ENCODE measurements around the gene HEATR1. TPM values are rescaled to one million over a fixed set of nuclear protein-coding genes. Genes with fewer than 3 reads are reported as not detected.
"Not testable (repeated sequence)": the region's sequence is repeated elsewhere in the genome, so short reads cannot be mapped to it uniquely, and the experiment has no call there.

The HEATR1 gene
- total and polyA plus RNA-seq, 2 donors (not counting 1 experiment from before 2014, with no cell fraction given): 6.1 to 50.6 TPM

- Histone ChIP-seq H3K27ac (ENCODE audit: low read length in 2 of 2) (no peak overlapping the region), H3K27me3 (replicated peaks in 1 of 4; ENCODE audit: control extremely low read depth in 1 of 4, control insufficient read depth in 3 of 4, insufficient read depth in 4 of 4, low read length in 3 of 4) (no peaks in the 10 kb centered on the region), H3K4me2 (replicated peaks; ENCODE audit: low read depth, low read length, poor library complexity, severe bottlenecking) (no peak overlapping the region), H4K20me1 (ENCODE audit: control insufficient read depth, insufficient read depth, low read length, poor library complexity, severe bottlenecking) (no peaks in the 10 kb centered on the region), H3K36me3 (replicated peaks in 1 of 2; ENCODE audit: control extremely low read depth in 1 of 2, control insufficient read depth in 1 of 2, extremely low read depth in 1 of 2, insufficient read depth in 2 of 2, low read length in 1 of 2) (no peaks in the 10 kb centered on the region), H3K9ac (ENCODE audit: low read length) (no peak overlapping the region), H3K4me3 (ENCODE audit: control extremely low read depth in 1 of 5, extremely low read depth in 1 of 5, insufficient read depth in 1 of 5, low read depth in 2 of 5, low read length in 4 of 5) (no peak overlapping the region), H3K9me3 (ENCODE audit: control extremely low read depth in 1 of 3, control insufficient read depth in 2 of 3, insufficient read depth in 1 of 3, low read length in 2 of 3) (no peaks in the 10 kb centered on the region), H2AFZ (ENCODE audit: insufficient read depth, low read depth, low read length, poor library complexity, severe bottlenecking) (no peak overlapping the region), H3K4me1 (ENCODE audit: control insufficient read depth in 2 of 2, insufficient read depth in 2 of 2, low read length in 2 of 2) (peaks cover 9 to 12% of the 10 kb centered on the region in 2 donors), H3K79me2 (ENCODE audit: control insufficient read depth, insufficient read depth, low read length) (no peaks in the 10 kb centered on the region)
- no peak for TF ChIP-seq EZH2 (IDR thresholded peaks at IDR 0.05; ENCODE audit: borderline replicate concordance, insufficient read depth, low read depth, low read length, poor library complexity, severe bottlenecking)
- TF ChIP-seq, protein P1, sequence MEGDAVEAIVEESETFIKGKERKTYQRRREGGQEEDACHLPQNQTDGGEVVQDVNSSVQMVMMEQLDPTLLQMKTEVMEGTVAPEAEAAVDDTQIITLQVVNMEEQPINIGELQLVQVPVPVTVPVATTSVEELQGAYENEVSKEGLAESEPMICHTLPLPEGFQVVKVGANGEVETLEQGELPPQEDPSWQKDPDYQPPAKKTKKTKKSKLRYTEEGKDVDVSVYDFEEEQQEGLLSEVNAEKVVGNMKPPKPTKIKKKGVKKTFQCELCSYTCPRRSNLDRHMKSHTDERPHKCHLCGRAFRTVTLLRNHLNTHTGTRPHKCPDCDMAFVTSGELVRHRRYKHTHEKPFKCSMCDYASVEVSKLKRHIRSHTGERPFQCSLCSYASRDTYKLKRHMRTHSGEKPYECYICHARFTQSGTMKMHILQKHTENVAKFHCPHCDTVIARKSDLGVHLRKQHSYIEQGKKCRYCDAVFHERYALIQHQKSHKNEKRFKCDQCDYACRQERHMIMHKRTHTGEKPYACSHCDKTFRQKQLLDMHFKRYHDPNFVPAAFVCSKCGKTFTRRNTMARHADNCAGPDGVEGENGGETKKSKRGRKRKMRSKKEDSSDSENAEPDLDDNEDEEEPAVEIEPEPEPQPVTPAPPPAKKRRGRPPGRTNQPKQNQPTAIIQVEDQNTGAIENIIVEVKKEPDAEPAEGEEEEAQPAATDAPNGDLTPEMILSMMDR (IDR thresholded peaks at IDR 0.05): no peak
- 98% methylated on average over 4 of the region's 5 CpGs for WGBS (ENCODE audit: insufficient coverage)
- CTCF ChIA-PET: interaction anchor here (0.7 to 1.2 kb wide), 2 partner anchors 370 to 594 kb away, joined by 3 read pairs; no protein-coding TSS in a partner anchor
- intact Hi-C loops (cut with micrococcal nuclease): no loop called here
- DNase-seq (no peak), ATAC-seq (ENCODE audit: low read depth) (no peak)
- Mint-ChIP-seq H3K27ac (no peak overlapping the region), H3K4me1 (peaks cover 21% of the 10 kb centered on the region), H3K27me3 (no peaks in the 10 kb centered on the region), H3K4me3 (no peak overlapping the region), H3K9me3 (ENCODE audit: insufficient read depth) (no peaks in the 10 kb centered on the region)
- POLR2A ChIA-PET: no interaction called here
These were observed 97.2 kb downstream of the HEATR1 start for GRCh38 chr1:236507022-236507700.

DNA sequence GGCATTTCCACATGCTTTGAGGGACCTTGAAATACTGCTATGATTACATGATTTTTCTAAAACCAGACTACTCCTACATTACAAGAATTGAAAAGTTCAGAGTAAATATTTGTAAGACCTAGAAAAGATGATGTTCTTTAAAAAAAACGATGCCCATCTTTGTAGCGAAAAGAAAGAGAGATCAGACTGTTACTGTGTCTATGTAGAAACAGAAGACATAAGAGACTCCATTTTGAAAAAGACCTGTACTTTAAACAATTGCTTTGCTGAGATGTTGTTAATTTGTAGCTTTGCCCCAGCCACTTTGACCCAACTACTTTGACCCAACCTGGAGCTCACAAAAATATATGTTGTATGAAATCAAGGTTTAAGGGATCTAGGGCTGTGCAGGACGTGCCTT, 100.0 kb downstream of the HEATR1 start:
- CTCF ChIA-PET: interaction anchor here (0.9 kb wide), 1 partner anchor 399 kb away, joined by 3 read pairs; no protein-coding TSS in a partner anchor
- H3K79me2 ChIP-seq (ENCODE audit: control insufficient read depth, insufficient read depth, low read length); intact Hi-C loops (cut with micrococcal nuclease); H3K9me3 Mint-ChIP-seq (ENCODE audit: insufficient read depth); H3K27me3 ChIP-seq (replicated peaks in 1 of 4; ENCODE audit: control extremely low read depth in 1 of 4, control insufficient read depth in 3 of 4, insufficient read depth in 4 of 4, low read length in 3 of 4); H3K9ac ChIP-seq (ENCODE audit: low read length); ATAC-seq (ENCODE audit: low read depth); H3K27me3 Mint-ChIP-seq; H4K20me1 ChIP-seq (ENCODE audit: control insufficient read depth, insufficient read depth, low read length, poor library complexity, severe bottlenecking); H3K4me2 ChIP-seq (replicated peaks; ENCODE audit: low read depth, low read length, poor library complexity, severe bottlenecking); H3K4me3 Mint-ChIP-seq; H3K36me3 ChIP-seq (replicated peaks in 1 of 2; ENCODE audit: control extremely low read depth in 1 of 2, control insufficient read depth in 1 of 2, extremely low read depth in 1 of 2, insufficient read depth in 2 of 2, low read length in 1 of 2); H3K4me3 ChIP-seq (ENCODE audit: control extremely low read depth in 1 of 5, extremely low read depth in 1 of 5, insufficient read depth in 1 of 5, low read depth in 2 of 5, low read length in 4 of 5); H3K27ac ChIP-seq (ENCODE audit: low read length in 2 of 2); POLR2A ChIA-PET; H3K9me3 ChIP-seq (ENCODE audit: control extremely low read depth in 1 of 3, control insufficient read depth in 2 of 3, insufficient read depth in 1 of 3, low read length in 2 of 3); H3K27ac Mint-ChIP-seq; H2AFZ ChIP-seq (ENCODE audit: insufficient read depth, low read depth, low read length, poor library complexity, severe bottlenecking); DNase-seq: not testable (repeated sequence)
- no CpG with 5 or more reads among the region's 3 CpGs for WGBS (ENCODE audit: insufficient coverage)
- H3K4me1 Mint-ChIP-seq: peaks cover 21% of the 10 kb centered on the region
- H3K4me1 ChIP-seq (ENCODE audit: control insufficient read depth in 2 of 2, insufficient read depth in 2 of 2, low read length in 2 of 2): peaks cover 9 to 12% of the 10 kb centered on the region in 2 donors

Data from B cell (primary cell).